Gastrocnemius medialis (tissue), 4 donors: ENCODE measurements around the gene RAB7A. TPM values are rescaled to one million over a fixed set of nuclear protein-coding genes. Genes with fewer than 3 reads are reported as not detected.

Source experiments
- ATAC-seq, 2 donors: fragments of 150-250 bp; one replicate each; pipeline ENCODE4 v1.9.1; 2016
- DNase-seq, 2 donors: peaks; one replicate each; pipeline ENCODE4 v3.0.0-alpha.2; 2019
- H3K27ac ChIP-seq, 4 donors: fragments of 200-600 bp; sonication (generic); 1 replicate in 1 of 4; 2 replicates in 3 of 4; pipeline ENCODE4 v1.5.1; 2016 to 2018; ENCODE audit warnings: mild to moderate bottlenecking in 2 of 4, moderate library complexity in 1 of 4
- H3K27me3 ChIP-seq, 3 donors: fragments of 200-600 bp; sonication (generic) in 2 of 3; 1 replicate in 1 of 3; 2 replicates in 2 of 3; pipeline versions ENCODE4 v1.5.1 to v1.6.0; 2016 to 2019; ENCODE audit warnings: mild to moderate bottlenecking in 1 of 3, moderate library complexity in 1 of 3
- H3K36me3 ChIP-seq, 2 donors: fragments of 200-600 bp; sonication (generic) in 1 of 2; one replicate each; pipeline ENCODE4 v1.5.1; 2017 to 2018
- H3K4me1 ChIP-seq, 2 donors: fragments of 200-600 bp; sonication (generic) in 1 of 2; one replicate each; pipeline ENCODE4 v1.5.1; 2016 to 2017; ENCODE audit warnings: mild to moderate bottlenecking in 2 of 2
- H3K4me3 ChIP-seq, 4 donors: fragments of 200-600 bp; sonication (generic) in 3 of 4; 1 replicate in 1 of 4; 2 replicates in 3 of 4; pipeline ENCODE4 v1.5.1; 2016 to 2019; ENCODE audit warnings: mild to moderate bottlenecking in 2 of 4
- H3K9me3 ChIP-seq, 3 donors: fragments of 200-600 bp; sonication (generic) in 2 of 3; 1 replicate in 1 of 3; 2 replicates in 2 of 3; pipeline ENCODE4 v1.5.1; 2016 to 2019
- CTCF ChIP-seq, 5 experiments: fragments of 450-650 bp in 3 of 5; fragments of 200-600 bp in 2 of 5; sonication (generic) in 2 of 5; IDR thresholded peaks in 4 of 5; conservative IDR thresholded peaks in 1 of 5; 1 replicate in 4 of 5; 2 replicates in 1 of 5; pipeline ENCODE4 v1.5.1; 2016 to 2019; ENCODE audit warnings: antibody characterized with exemption in 5 of 5, mild to moderate bottlenecking in 3 of 5, moderate library complexity in 3 of 5
- POLR2A ChIP-seq, 2 donors: fragments of 450-650 bp; IDR thresholded peaks; one replicate each; pipeline ENCODE4 v1.6.1; 2017; ENCODE audit warnings: antibody characterized with exemption in 2 of 2, mild to moderate bottlenecking in 2 of 2, moderate library complexity in 2 of 2
- in situ Hi-C, 4 donors: fragments of 200-750 bp; cut with MboI; loops; one replicate each; pipeline versions ENCODE4 v1.15.0 to v1.8.0; 2017; ENCODE audit warnings: low sequenced_read_pairs in 4 of 4
- intact Hi-C: fragments of 100-400 bp; cut with DNase I; formaldehyde crosslinking; loops from one replicate; pipeline ENCODE4 v1.15.1; 2023; ENCODE audit warnings: low total_unique reads
- total RNA-seq, 4 donors: library from RNA; depleted of rRNA; stranded (reverse); fragments of >200 nt; gene quantifications; one replicate each; pipeline versions ENCODE4 v1.1.0 to v1.2.3, GENCODE V29; 2016

RAB7A gene
- total RNA-seq, 4 donors from 2014 or later: 102 to 190 (median 149) TPM

GRCh38 chr3:128693696-128694095 is 32.3 kb upstream of the RAB7A start:
- Histone ChIP-seq H3K9me3 (no peaks in the 10 kb centered on the region), H3K4me1 (no peaks in the 10 kb centered on the region), H3K27ac (no peak overlapping the region), H3K36me3 (no peaks in the 10 kb centered on the region), H3K4me3 (no peak overlapping the region), H3K27me3 (no peaks in the 10 kb centered on the region)
- in situ Hi-C loops (loop anchor here in 2 of 4 donors (25.0 kb wide), 2 partner anchors 94 to 169 kb away; no protein-coding TSS in a partner anchor), intact Hi-C loops (no loop called here)
- DNase-seq (no peak), ATAC-seq (no peak)
- TF ChIP-seq CTCF (IDR thresholded peaks at IDR 0.05 in 4 of 5, conservative IDR thresholded peaks at IDR 0.05 in 1 of 5): no peak
- no peak for TF ChIP-seq POLR2A (IDR thresholded peaks at IDR 0.05)

GRCh38 chr3:128697341-128697740 is 28.6 kb upstream of the RAB7A start:
- intact Hi-C loops (no loop called here), in situ Hi-C loops (loop anchor here in 2 of 4 donors (25.0 kb wide), 2 partner anchors 90 to 165 kb away; no protein-coding TSS in a partner anchor)
- Histone ChIP-seq H3K9me3 (no peaks in the 10 kb centered on the region), H3K4me3 (no peak overlapping the region), H3K36me3 (no peaks in the 10 kb centered on the region), H3K27ac (no peak overlapping the region), H3K4me1 (no peaks in the 10 kb centered on the region), H3K27me3 (no peaks in the 10 kb centered on the region)
- ATAC-seq (no peak), DNase-seq (no peak)
- TF ChIP-seq POLR2A (IDR thresholded peaks at IDR 0.05): no peak
- no peak for TF ChIP-seq CTCF (IDR thresholded peaks at IDR 0.05 in 4 of 5, conservative IDR thresholded peaks at IDR 0.05 in 1 of 5)

- peak overlapping the region; percentile 68 to 76 (median 71) for H3K4me3 ChIP-seq
- ATAC-seq (peak; percentile 70 to 73), DNase-seq (peak in 1 of 2 donors; percentile 27)
- no peaks in the 10 kb centered on the region for H3K4me1 ChIP-seq
- peak overlapping the region; percentile 80 to 84 (median 82) for H3K27ac ChIP-seq
- intact Hi-C loops (no loop called here), in situ Hi-C loops (loop anchor here in 2 of 4 donors (25.0 kb wide), 2 partner anchors 89 to 164 kb away; no protein-coding TSS in a partner anchor)
- no peaks in the 10 kb centered on the region for H3K27me3 ChIP-seq
- peak in 1 of 2 donors; percentile 12 for TF ChIP-seq POLR2A (IDR thresholded peaks at IDR 0.05)
- TF ChIP-seq CTCF (IDR thresholded peaks at IDR 0.05 in 4 of 5, conservative IDR thresholded peaks at IDR 0.05 in 1 of 5): no peak
- H3K9me3 ChIP-seq: no peaks in the 10 kb centered on the region
- H3K36me3 ChIP-seq: no peaks in the 10 kb centered on the region
These were observed 27.6 kb upstream of the RAB7A start for GRCh38 chr3:128698211-128699047.

GRCh38 chr3:128701342-128702212 is 24.4 kb upstream of the RAB7A start:
- in situ Hi-C loops: no loop called here
- peak in 1 of 2 donors; percentile 12 for DNase-seq
- no peaks in the 10 kb centered on the region for H3K9me3 ChIP-seq

More at GRCh38 chr3:128701342-128702212, 24.4 kb upstream of the RAB7A start:
- Histone ChIP-seq H3K27me3 (no peaks in the 10 kb centered on the region), H3K4me1 (no peaks in the 10 kb centered on the region), H3K36me3 (no peaks in the 10 kb centered on the region), H3K4me3 (no peak overlapping the region), H3K27ac (no peak overlapping the region)
- intact Hi-C loops: no loop called here
- ATAC-seq: no peak
- TF ChIP-seq CTCF (IDR thresholded peaks at IDR 0.05 in 4 of 5, conservative IDR thresholded peaks at IDR 0.05 in 1 of 5): no peak
- no peak for TF ChIP-seq POLR2A (IDR thresholded peaks at IDR 0.05)
